HUES6 (cell line): Measurements from ENCODE around the gene MYH13.

Experiments
- H3K27ac ChIP-seq: 2 replicates; pipeline ENCODE4 v1.7.0; 2013; ENCODE audit warnings: low read depth, mild to moderate bottlenecking, low read length, inconsistent platforms
- H3K27me3 ChIP-seq: 2 replicates; pipeline ENCODE4 v1.6.1; 2013; ENCODE audit warnings: low read length; ENCODE audit not compliant: control insufficient read depth, insufficient read depth
- H3K36me3 ChIP-seq: 2 replicates; pipeline ENCODE4 v1.6.1; 2013; ENCODE audit warnings: low read length; ENCODE audit not compliant: control insufficient read depth, insufficient read depth
- H3K4me1 ChIP-seq: 2 replicates; pipeline ENCODE4 v1.6.1; 2013; ENCODE audit warnings: low read length; ENCODE audit not compliant: control insufficient read depth, insufficient read depth
- H3K4me3 ChIP-seq: 2 replicates; pipeline ENCODE4 v1.5.1; 2013; ENCODE audit warnings: low read depth, low read length
- H3K9ac ChIP-seq: one replicate; pipeline ENCODE4 v1.6.1; 2013; ENCODE audit warnings: mild to moderate bottlenecking, low read length
- H3K9me3 ChIP-seq: 2 replicates; pipeline ENCODE4 v1.6.1; 2013; ENCODE audit warnings: low read depth, low read length; ENCODE audit not compliant: control insufficient read depth, insufficient read depth

The MYH13 gene

DNA sequence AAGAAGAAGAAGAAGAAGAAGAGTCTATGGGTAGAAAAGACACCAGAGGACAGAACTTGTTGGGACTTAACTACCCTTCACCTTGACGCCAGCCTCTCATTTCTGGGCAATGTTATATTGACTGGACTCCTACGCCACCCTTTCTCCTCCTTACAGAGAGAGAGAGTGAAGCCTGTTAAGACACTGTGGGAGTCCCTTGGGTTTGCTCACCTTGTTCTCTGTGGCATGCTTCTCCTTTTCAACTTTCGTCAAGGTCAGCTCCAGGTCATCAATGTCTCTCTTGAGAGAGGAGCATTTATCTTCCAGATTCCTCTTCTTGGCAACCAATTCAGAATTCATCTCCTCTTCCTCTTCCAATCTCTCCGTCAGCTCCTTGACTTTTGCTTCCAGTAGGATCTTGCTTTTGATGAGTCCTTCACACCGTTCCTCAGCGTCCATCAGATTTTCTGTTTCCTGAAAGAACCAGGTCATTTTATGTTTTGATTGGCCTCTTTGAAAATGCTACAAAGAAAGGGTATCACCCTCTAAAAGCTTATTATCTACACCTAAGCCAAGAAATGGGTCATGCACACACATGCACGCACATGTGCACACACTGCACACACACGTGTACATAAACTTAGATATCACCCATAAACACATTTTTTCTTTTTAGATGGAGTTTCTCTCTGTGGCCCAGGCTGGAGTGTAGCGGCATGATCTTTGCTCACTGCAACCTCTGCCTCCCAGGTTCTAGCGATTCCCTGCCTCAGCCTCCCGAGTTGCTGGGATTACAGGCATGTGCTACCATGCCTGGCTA, 48.8 kb downstream of the MYH13 start:
- Histone ChIP-seq H3K36me3 (no peaks in the 10 kb centered on the region), H3K4me1 (peaks cover 2% of the 10 kb centered on the region; the same call in 1 of the 2 replicates), H3K9ac (no peak overlapping the region), H3K27me3 (no peaks in the 10 kb centered on the region), H3K27ac (no peak overlapping the region), H3K4me3 (no peak overlapping the region), H3K9me3 (no peaks in the 10 kb centered on the region)

DNA sequence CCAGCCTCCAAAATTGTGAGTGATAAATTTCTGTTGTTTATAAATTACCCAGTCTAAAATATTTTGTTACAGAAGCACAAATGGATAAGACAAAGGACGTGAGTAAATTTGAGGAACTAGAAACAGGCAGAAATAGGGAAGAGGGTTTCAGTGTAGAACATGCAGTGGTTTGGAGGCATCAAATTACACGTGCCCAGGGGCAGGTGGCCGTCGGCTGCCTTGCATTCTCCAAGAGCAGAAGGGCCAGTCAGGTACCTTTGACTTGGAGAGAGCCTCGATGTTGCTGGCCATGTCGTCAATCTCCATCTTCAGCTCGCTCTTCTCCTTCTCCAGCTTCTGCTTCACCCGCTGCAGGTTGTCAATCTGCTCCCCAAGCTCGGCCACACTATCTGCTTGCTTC, 54.3 kb downstream of the MYH13 start:
- Histone ChIP-seq H3K36me3 (no peaks in the 10 kb centered on the region), H3K9ac (no peak overlapping the region), H3K27me3 (no peaks in the 10 kb centered on the region), H3K4me1 (no peaks in the 10 kb centered on the region), H3K27ac (no peak overlapping the region), H3K9me3 (no peaks in the 10 kb centered on the region), H3K4me3 (no peak overlapping the region)

DNA sequence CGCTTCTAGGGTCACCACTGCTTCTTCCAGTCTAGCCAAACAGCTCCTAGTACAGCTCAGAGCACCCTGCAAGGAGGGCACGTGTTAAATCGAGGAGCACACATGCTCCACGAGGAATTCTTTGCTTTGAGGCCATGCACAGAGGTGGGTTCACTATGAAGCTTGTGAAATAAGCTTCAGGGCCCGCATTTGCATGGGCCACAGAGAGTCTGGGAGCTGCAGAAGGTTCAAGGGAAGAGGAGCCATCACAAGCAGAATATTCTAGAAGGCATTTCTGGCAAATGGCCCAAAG, 55.3 kb downstream of the MYH13 start:
- no peaks in the 10 kb centered on the region for H3K9me3 ChIP-seq
- no peak overlapping the region for H3K9ac ChIP-seq
- H3K4me3 ChIP-seq: no peak overlapping the region
- no peaks in the 10 kb centered on the region for H3K27me3 ChIP-seq
- H3K4me1 ChIP-seq: no peaks in the 10 kb centered on the region
- H3K27ac ChIP-seq: no peak overlapping the region
- no peaks in the 10 kb centered on the region for H3K36me3 ChIP-seq

DNA sequence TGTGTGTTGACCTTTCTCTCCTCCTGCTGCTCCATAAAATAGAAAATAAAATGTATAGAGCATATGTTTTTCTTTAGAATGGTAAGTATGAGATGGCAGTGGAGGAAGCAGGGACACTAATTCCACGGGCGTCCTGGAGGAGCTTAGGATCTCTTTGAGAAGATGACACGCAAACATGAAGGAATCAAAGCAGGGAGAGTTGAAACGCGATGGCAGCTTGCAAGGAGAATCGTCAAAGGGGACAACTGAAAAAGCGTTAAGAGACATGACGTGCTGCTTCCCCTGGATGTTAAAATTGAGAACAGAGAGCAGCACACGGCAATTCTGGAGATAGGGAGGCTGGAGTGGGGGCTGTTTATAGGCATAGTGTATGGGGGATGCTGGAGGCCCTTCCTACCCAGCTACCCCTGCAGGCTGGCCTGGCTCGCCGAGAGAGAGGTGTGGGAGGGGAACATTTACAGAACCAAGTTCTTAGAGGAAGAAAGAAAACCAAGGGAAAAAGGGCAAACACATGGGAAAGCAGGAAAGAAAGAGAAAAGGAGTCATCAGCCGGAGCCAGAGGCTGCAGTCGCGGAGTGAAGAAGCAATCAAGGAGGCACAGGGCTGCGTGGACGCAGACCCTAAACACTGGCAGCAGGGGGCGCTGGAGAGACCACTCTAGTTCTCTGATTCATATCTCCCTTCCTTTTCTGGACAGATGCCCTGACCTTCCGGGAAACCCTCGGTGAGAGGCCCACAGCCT, 55.8 kb downstream of the MYH13 start:
- Histone ChIP-seq H3K4me1 (no peaks in the 10 kb centered on the region), H3K9me3 (no peaks in the 10 kb centered on the region), H3K36me3 (no peaks in the 10 kb centered on the region), H3K4me3 (no peak overlapping the region), H3K27ac (no peak overlapping the region), H3K9ac (no peak overlapping the region), H3K27me3 (no peaks in the 10 kb centered on the region)

DNA sequence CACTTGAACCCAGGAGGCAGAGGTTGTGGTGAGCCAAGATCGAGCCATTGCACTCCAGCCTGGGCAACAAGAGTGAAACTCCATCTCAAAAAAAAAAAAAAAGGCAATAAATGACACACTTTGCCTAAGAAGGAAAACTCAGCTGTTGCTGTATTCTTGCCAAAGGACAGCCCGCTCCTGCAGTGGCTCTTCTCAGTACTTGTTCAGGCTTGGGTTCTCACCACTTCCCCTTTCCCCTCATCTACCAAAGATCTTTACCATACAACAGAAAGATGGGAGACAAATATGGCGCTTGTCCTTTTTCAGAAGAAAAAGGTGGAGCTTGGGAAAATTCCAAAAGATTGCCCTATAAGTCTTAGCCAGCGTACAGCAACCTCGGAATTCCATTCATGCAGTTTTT, 58.5 kb downstream of the MYH13 start:
- H3K27me3 ChIP-seq: no peaks in the 10 kb centered on the region
- H3K4me3 ChIP-seq: no peak overlapping the region
- H3K9ac ChIP-seq: no peak overlapping the region
- H3K4me1 ChIP-seq: no peaks in the 10 kb centered on the region
- peaks cover 11% of the 10 kb centered on the region for H3K9me3 ChIP-seq
- no peaks in the 10 kb centered on the region for H3K36me3 ChIP-seq
- H3K27ac ChIP-seq: no peak overlapping the region

DNA sequence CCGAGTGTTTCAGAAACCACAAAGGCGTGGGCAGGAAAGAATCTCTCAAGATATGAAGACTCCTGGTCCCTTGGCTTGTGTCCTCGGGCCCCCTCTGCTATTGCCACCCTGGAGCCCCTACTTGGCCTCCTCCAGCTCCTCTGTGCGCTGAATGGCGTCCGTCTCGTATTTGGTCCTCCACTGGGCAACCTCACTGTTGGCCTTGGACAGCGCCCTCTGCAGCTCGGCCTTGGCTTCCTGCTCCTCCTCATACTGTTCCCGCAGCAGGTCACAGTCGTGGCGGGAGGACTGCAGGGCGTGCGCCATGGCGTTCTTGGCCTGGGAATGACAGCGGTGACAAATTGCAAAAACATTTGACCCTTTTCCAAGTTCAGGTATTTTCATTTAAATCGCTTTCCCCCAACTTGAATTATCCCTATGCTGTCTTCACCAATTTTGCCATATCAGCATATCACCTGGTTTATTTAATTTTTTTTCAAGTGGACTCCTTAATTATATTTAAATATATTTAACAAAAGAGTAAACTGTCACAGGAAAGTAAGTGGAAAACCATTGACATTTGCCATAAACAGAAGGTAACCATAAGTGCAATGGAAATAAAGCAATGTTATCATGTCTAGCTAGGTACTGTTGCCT, 59.7 kb downstream of the MYH13 start:
- H3K9me3 ChIP-seq: peaks cover 16% of the 10 kb centered on the region
- no peaks in the 10 kb centered on the region for H3K27me3 ChIP-seq
- no peak overlapping the region for H3K4me3 ChIP-seq
- no peaks in the 10 kb centered on the region for H3K36me3 ChIP-seq
- H3K4me1 ChIP-seq: no peaks in the 10 kb centered on the region
- H3K27ac ChIP-seq: no peak overlapping the region
- H3K9ac ChIP-seq: no peak overlapping the region

DNA sequence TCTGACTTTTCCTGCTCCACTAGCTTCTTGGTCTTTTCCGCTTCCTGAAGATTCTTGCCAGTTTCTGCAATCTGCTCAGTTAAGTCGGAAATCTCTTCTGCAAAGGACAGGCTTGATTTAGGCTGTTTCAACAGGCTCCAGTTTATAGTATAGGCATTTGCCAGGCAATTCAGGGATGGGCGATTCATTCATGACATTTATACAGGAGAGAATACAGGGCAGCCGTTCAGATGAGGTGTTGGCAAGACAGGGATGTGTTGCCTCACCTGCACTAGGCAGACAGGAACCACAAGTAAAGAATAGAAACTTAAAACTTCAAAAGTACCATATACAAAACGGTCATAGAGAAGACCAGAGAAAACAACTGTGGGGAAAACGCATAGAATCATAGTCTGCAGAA, 61.7 kb downstream of the MYH13 start:
- Histone ChIP-seq H3K4me3 (no peak overlapping the region), H3K4me1 (peaks cover 3% of the 10 kb centered on the region; the same call in 1 of the 2 replicates), H3K9me3 (peaks cover 16% of the 10 kb centered on the region), H3K27ac (no peak overlapping the region), H3K27me3 (no peaks in the 10 kb centered on the region), H3K36me3 (no peaks in the 10 kb centered on the region), H3K9ac (no peak overlapping the region)

DNA sequence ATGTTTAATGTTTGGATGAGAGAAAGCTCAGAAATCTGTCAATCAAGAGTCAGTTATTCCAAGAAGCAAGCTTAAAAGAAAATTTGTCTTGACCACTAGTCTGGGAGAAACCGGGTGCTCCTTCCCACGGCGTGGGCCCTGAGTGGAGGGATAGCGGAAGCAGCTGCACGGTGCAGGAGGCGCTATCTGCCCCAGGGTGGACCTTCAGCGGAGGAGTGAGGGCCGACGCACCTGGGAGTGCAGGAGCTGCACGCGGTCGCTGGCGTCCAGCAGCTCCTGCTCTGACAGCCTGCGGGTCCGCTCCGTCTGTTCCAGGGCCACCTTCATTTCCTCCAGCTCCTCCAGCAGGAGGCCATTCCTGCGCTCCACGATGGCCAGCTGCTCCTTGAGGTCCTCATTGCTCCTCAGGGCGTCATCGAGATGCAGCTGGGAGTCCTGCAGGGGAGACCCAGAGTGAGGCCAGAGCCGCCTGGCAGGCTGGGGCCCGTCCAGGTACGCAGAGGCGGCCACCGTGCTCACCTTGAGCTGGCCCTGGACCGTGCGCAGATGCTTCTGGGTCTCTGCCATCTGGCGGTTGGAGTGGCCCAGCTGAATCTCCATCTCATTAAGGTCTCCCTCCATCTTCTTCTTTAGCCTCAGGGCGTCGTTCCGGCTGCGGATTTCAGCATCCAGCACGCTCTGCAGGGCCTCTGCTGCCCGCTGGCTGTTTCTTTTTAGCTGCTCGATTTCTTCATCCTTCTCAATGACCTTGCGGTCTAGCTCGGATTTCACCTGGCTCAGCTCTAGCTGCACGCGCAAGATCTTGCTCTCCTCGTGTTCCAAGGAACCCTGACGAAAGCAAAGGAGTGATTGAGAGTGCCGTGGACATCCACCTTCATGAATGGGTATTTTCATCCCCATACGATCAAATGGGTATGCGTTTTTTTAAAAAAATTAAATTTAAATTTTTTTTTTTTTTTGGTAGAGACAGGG, 63.5 kb downstream of the MYH13 start:
- Histone ChIP-seq H3K4me3 (no peak overlapping the region), H3K27ac (no peak overlapping the region), H3K9ac (no peak overlapping the region), H3K36me3 (no peaks in the 10 kb centered on the region), H3K27me3 (no peaks in the 10 kb centered on the region), H3K9me3 (peaks cover 16% of the 10 kb centered on the region), H3K4me1 (peaks cover 17% of the 10 kb centered on the region)

DNA sequence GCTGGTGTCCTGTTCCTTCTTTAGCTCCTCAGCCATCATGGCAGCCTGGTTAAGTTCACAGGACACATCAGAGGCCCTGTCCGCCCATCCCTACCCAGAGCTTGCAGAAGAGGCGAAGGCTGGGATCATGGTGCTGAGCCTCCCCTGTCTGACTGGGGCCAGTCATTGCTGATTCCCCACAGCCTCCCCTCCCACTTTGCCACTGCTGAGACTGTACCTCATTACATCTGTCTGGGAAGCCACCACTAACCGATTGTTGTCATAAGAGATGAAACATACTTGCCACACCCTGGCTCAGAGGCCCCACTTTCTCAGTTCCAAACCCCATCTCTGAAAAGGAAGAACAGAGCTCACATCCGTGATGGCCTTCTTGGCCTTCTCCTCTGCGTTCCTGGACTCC, 66.2 kb downstream of the MYH13 start:
- Histone ChIP-seq H3K27me3 (no peaks in the 10 kb centered on the region), H3K9ac (no peak overlapping the region), H3K4me1 (peaks cover 17% of the 10 kb centered on the region), H3K9me3 (peaks cover 13% of the 10 kb centered on the region), H3K27ac (no peak overlapping the region), H3K36me3 (no peaks in the 10 kb centered on the region), H3K4me3 (no peak overlapping the region)

DNA sequence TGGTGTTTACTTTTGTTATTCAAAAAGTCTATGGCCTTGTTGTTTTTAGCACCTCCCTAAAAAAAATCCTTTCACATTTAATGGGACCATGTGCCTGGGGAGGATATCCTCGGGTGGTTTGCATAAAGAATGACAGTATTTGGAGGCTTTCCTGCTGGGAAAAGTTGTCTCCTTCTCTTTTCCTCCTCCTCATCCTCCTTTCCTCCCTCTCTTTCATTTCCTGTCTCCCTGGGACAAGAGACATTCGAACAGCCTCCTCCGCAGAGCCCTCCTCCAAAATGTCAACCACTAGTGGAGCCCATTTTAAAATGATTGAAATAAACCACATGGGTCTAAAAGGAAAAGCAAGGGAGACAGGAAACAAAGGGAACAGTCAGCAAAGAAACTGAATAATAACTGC, 67.4 kb downstream of the MYH13 start:
- no peaks in the 10 kb centered on the region for H3K27me3 ChIP-seq
- H3K9me3 ChIP-seq: peaks cover 9% of the 10 kb centered on the region; the same call in 1 of the 2 replicates
- peaks cover 17% of the 10 kb centered on the region for H3K4me1 ChIP-seq
- H3K36me3 ChIP-seq: no peaks in the 10 kb centered on the region
- no peak overlapping the region for H3K4me3 ChIP-seq
- peak overlapping the region; percentile 15; the same call in 1 of the 2 replicates for H3K27ac ChIP-seq
- H3K9ac ChIP-seq: no peak overlapping the region
